HCT116 (cell line): ENCODE measurements around the gene TBX15. TPM values are rescaled to one million over a fixed set of nuclear protein-coding genes. Genes with fewer than 3 reads are reported as not detected.

ENCODE experiments used
- ATAC-seq: fragments of 200-7000 bp; cut with Tn5 transposase; 2 replicates; pipeline ENCODE4 v1.9.1; 2020; ENCODE audit warnings: mild to moderate bottlenecking, moderate library complexity
- BruUV-seq: library from RNA; stranded (reverse); fragments of 400-500 nt; replicated peaks from 2 replicates; lab custom pipeline; 2021; lab: Mats Ljungman, UMichigan
- CTCF ChIA-PET: fragments of 300-600 bp; sonication (Branson Sonifier 250); formaldehyde crosslinking; loops from one replicate; lab custom pipeline; 2021; ENCODE audit warnings: antibody characterized with exemption; lab: Charles Lee
- POLR2A ChIA-PET: fragments of 300-600, 350-600 bp; sonication (Branson Sonifier 250); formaldehyde crosslinking; loops from one replicate; lab custom pipeline; 2021; ENCODE audit warnings: antibody characterized with exemption; lab: Charles Lee
- RAD21 ChIA-PET, 2 experiments: fragments of 300-600 bp; sonication (Branson Sonifier 250); formaldehyde crosslinking; loops; one replicate each; lab custom pipeline; 2023; ENCODE audit warnings: low total read pairs in 2 of 2; ENCODE audit not compliant: uncharacterized antibody in 2 of 2, unreplicated experiment in 2 of 2, low non-redundant PET in 1 of 2; lab: Charles Lee
- DNase-seq: peaks from one replicate; pipeline ENCODE4 v3.0.0-alpha.2; 2010; ENCODE audit warnings: low read depth, low spot score
- H2AFZ ChIP-seq: fragments of 200-600 bp; shearing (Covaris generic), sonication (generic); 2 replicates; pipeline ENCODE4 v1.6.1; 2017; ENCODE audit warnings: low read depth, mixed run types, mixed read lengths, antibody characterized with exemption, low read length; ENCODE audit not compliant: poor library complexity, severe bottlenecking
- H3K27ac ChIP-seq: 2 replicates; pipeline ENCODE4 v1.5.1; 2012; ENCODE audit warnings: low read depth, low read length
- H3K27me3 ChIP-seq: fragments of 200-600 bp; sonication (generic); 2 replicates; pipeline ENCODE4 v1.6.1; 2016; ENCODE audit warnings: mixed run types, low read length, mixed read lengths; ENCODE audit not compliant: insufficient read depth
- H3K36me3 ChIP-seq, 2 experiments: fragments of 200-500 bp in 1 of 2; fragments of 200-600 bp in 1 of 2; sonication (Bioruptor generic) in 1 of 2; sonication (generic) in 1 of 2; 2 replicates each; pipeline versions ENCODE4 v1.5.1 to v1.6.1; 2014 to 2016; ENCODE audit warnings: low read length in 2 of 2, inconsistent platforms in 1 of 2, mixed read lengths in 1 of 2, mixed run types in 1 of 2; ENCODE audit not compliant: insufficient read depth in 2 of 2, control insufficient read depth in 1 of 2
- H3K4me1 ChIP-seq, 2 experiments: fragments of 200-600 bp in 1 of 2; sonication (generic) in 1 of 2; 2 replicates each; pipeline versions ENCODE4 v1.5.1 to v1.6.1; 2012 to 2017; ENCODE audit warnings: low read length in 2 of 2, inconsistent platforms in 1 of 2, mild to moderate bottlenecking in 1 of 2, mixed read lengths in 1 of 2, mixed run types in 1 of 2, moderate library complexity in 1 of 2; ENCODE audit not compliant: insufficient read depth in 2 of 2, control insufficient read depth in 1 of 2
- H3K4me2 ChIP-seq: fragments of 200-600 bp; sonication (generic); 2 replicates; pipeline ENCODE4 v1.6.1; 2017; ENCODE audit warnings: mixed run types, low read length, mixed read lengths
- H3K4me3 ChIP-seq, 2 experiments: fragments of 200-600 bp in 1 of 2; sonication (generic) in 1 of 2; replicated peaks in 1 of 2; 2 replicates each; pipeline ENCODE4 v1.5.1; 2011 to 2016; ENCODE audit warnings: low read length in 2 of 2, control low read depth in 1 of 2, low read depth in 1 of 2, mild to moderate bottlenecking in 1 of 2, mixed read lengths in 1 of 2, mixed run types in 1 of 2
- H3K79me2 ChIP-seq: fragments of 200-600 bp; sonication (generic); 2 replicates; pipeline ENCODE4 v1.6.1; 2017; ENCODE audit warnings: mild to moderate bottlenecking, mixed run types, low read length, moderate library complexity, mixed read lengths; ENCODE audit not compliant: insufficient read depth
- H3K9ac ChIP-seq: fragments of 200-600 bp; sonication (generic); 2 replicates; pipeline ENCODE4 v1.6.1; 2016; ENCODE audit warnings: low read length, mixed read lengths
- H3K9me2 ChIP-seq: fragments of 200-600 bp; sonication (generic), shearing (Covaris generic); 2 replicates; pipeline ENCODE4 v1.6.1; 2017; ENCODE audit warnings: mixed run types, mild to moderate bottlenecking, moderate library complexity; ENCODE audit not compliant: insufficient read depth
- H3K9me3 ChIP-seq, 2 experiments: fragments of 200-500 bp in 1 of 2; fragments of 200-600 bp in 1 of 2; sonication (Bioruptor generic) in 1 of 2; sonication (generic) in 1 of 2; 2 replicates each; pipeline ENCODE4 v1.6.1; 2014 to 2017; ENCODE audit warnings: low read length in 2 of 2, mixed read lengths in 2 of 2, inconsistent platforms in 1 of 2, low read depth in 1 of 2, mild to moderate bottlenecking in 1 of 2, mixed run types in 1 of 2, moderate library complexity in 1 of 2; ENCODE audit not compliant: control insufficient read depth in 1 of 2, insufficient read depth in 1 of 2
- H4K20me1 ChIP-seq: fragments of 200-600 bp; sonication (generic), shearing (Covaris generic); 2 replicates; pipeline ENCODE4 v1.6.1; 2017; ENCODE audit warnings: mixed run types, mild to moderate bottlenecking, moderate library complexity; ENCODE audit not compliant: insufficient read depth
- CBX3 ChIP-seq: IDR thresholded peaks from 2 replicates; pipeline ENCODE4 v1.6.1; 2012; ENCODE audit warnings: low read depth
- CEBPB ChIP-seq: IDR thresholded peaks from 2 replicates; pipeline ENCODE4 v1.6.1; 2012; ENCODE audit warnings: low read depth
- EGR1 ChIP-seq: IDR thresholded peaks from 2 replicates; pipeline ENCODE4 v1.6.1; 2012; ENCODE audit warnings: low read depth
- ELF1 ChIP-seq: IDR thresholded peaks from 2 replicates; pipeline ENCODE4 v1.6.1; 2012; ENCODE audit warnings: low read depth, borderline replicate concordance
- EZH2 ChIP-seq: fragments of 200-600 bp; sonication (generic); IDR thresholded peaks from 2 replicates; pipeline ENCODE4 v1.6.1; 2017; ENCODE audit warnings: antibody characterized with exemption, mixed run types
- EZH2phosphoT487 ChIP-seq: fragments of 200-600 bp; IDR thresholded peaks from 2 replicates; pipeline ENCODE4 v1.6.1; 2018; ENCODE audit warnings: antibody characterized with exemption, borderline replicate concordance
- FOSL1 ChIP-seq: IDR thresholded peaks from 2 replicates; pipeline ENCODE4 v1.6.1; 2012; ENCODE audit warnings: low read depth
- JUND ChIP-seq: IDR thresholded peaks from 2 replicates; pipeline ENCODE4 v1.6.1; 2012
- POLR2A ChIP-seq: IDR thresholded peaks from 2 replicates; pipeline ENCODE4 v1.7.0; 2011; ENCODE audit warnings: borderline replicate concordance; ENCODE audit not compliant: insufficient read depth, insufficient read length; ENCODE audit errors: extremely low read depth
- POLR2AphosphoS5 ChIP-seq: IDR thresholded peaks from 2 replicates; pipeline ENCODE4 v1.6.1; 2011; ENCODE audit warnings: mild to moderate bottlenecking, low read depth, low read length, moderate library complexity
- SIN3A ChIP-seq: IDR thresholded peaks from 2 replicates; pipeline ENCODE4 v1.6.1; 2012; ENCODE audit warnings: low read depth
- SP1 ChIP-seq: IDR thresholded peaks from 2 replicates; pipeline ENCODE4 v1.6.1; 2012; ENCODE audit warnings: low read depth
- SRF ChIP-seq: IDR thresholded peaks from 2 replicates; pipeline ENCODE4 v1.6.1; 2012; ENCODE audit warnings: low read depth
- TCF7L2 ChIP-seq: IDR thresholded peaks from 2 replicates; pipeline ENCODE4 v1.7.0; 2011; ENCODE audit warnings: borderline replicate concordance, inconsistent platforms; ENCODE audit not compliant: insufficient read depth, insufficient read length; ENCODE audit errors: extremely low read depth
- YY1 ChIP-seq: IDR thresholded peaks from 2 replicates; pipeline ENCODE4 v1.6.1; 2011; ENCODE audit warnings: low read length, low read depth, moderate library complexity, mild to moderate bottlenecking; ENCODE audit not compliant: insufficient replicate concordance; ENCODE audit errors: extremely low read depth
- ZFX ChIP-seq: fragments of 450-650 bp; IDR thresholded peaks from 2 replicates; pipeline ENCODE4 v1.6.1; 2017
- ZNF274 ChIP-seq: fragments of 200-500 bp; sonication (Bioruptor generic); IDR thresholded peaks from 2 replicates; pipeline ENCODE4 v1.6.1; 2014; ENCODE audit warnings: mild to moderate bottlenecking, low read depth, low read length, inconsistent platforms
- intact Hi-C: fragments of 100-400 bp; cut with micrococcal nuclease; formaldehyde crosslinking; loops from 2 replicates; pipeline ENCODE4 v1.10.0; 2022
- total RNA-seq: library from RNA; stranded (reverse); gene quantifications from one replicate; pipeline ENCODE4 v1.2.1, GENCODE V29; 2021; ENCODE audit not compliant: unreplicated experiment
- TF ChIP-seq, protein P1 (sequence below), 3 experiments: fragments of 200-600 bp in 1 of 3; sonication (generic) in 1 of 3; IDR thresholded peaks in 2 of 3; conservative IDR thresholded peaks in 1 of 3; 2 replicates each; pipeline ENCODE4 v1.5.1; 2012 to 2017; ENCODE audit warnings: low read depth in 2 of 3, low read length in 2 of 3, antibody characterized with exemption in 1 of 3, borderline replicate concordance in 1 of 3, control low read depth in 1 of 3, mild to moderate bottlenecking in 1 of 3, mixed read lengths in 1 of 3, mixed run types in 1 of 3, moderate library complexity in 1 of 3; ENCODE audit not compliant: insufficient read depth in 1 of 3
- TF ChIP-seq, protein P2 (sequence below): IDR thresholded peaks from 2 replicates; pipeline ENCODE4 v1.6.1; 2012
- TF ChIP-seq, protein P3 (sequence below): IDR thresholded peaks from 2 replicates; pipeline ENCODE4 v1.6.1; 2012

Gene TBX15
- total RNA-seq, 1 experiment from 2014 or later: not detected

DNA sequence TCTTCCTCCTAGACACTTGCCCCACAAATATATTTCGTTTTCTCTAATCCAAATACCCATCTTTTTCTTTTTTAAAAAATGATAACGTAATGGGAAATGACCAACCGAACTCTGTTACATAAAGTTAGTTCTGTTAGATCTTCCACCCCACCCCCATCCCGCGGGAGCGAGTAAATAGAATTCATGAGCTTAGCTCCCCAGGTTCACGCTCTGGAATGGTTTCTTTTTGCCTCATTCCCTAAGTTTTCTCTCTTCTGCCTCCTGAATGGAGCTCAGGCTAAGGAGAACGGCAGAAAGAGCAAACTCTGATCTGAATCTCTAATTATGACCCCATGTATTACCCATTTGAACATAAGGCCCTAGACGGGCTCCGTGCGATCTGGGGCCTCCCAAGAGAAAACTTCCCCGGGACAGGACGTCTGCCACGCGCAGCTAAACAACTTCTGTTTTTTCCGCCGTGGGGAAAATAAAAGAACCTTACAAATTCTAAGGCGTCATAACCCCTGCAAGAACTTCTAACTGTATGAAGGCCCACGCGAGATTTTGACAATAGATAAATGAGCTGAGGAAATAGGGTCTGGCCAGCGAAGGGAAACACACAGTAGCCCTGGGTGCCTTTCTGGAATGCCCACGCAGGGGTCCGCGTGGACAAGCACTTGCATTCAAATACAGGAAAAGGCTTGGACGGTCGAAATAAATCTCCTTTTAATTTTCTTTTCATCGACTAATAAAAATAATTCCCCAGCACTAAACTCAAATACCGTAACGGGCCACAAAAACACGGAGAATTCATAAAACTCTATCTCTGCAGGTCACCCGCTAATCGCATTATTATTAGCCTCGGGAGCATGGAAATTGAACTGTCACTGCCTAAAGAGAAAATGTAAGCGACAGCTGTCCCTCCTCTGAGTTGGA lies 2.2 kb downstream of the TBX15 start:
- Histone ChIP-seq H3K79me2 (no peaks in the 10 kb centered on the region), H3K9ac (no peak overlapping the region), H3K9me3 (no peaks in the 10 kb centered on the region), H3K27ac (no peak overlapping the region), H3K4me3 (no peak overlapping the region), H3K4me2 (no peak overlapping the region), H3K27me3 (no peaks in the 10 kb centered on the region), H3K36me3 (no peaks in the 10 kb centered on the region), H3K4me1 (no peaks in the 10 kb centered on the region), H4K20me1 (no peaks in the 10 kb centered on the region), H3K9me2 (no peaks in the 10 kb centered on the region), H2AFZ (no peak overlapping the region)
- ATAC-seq: no peak
- RAD21 ChIA-PET: no interaction called here
- intact Hi-C loops: no loop called here
- TF ChIP-seq SP1: no peak
- TF ChIP-seq POLR2A: no peak
- TF ChIP-seq SRF: no peak
- no peak for TF ChIP-seq ZFX
- TF ChIP-seq FOSL1: no peak
- TF ChIP-seq TCF7L2: no peak
- TF ChIP-seq, protein P1, sequence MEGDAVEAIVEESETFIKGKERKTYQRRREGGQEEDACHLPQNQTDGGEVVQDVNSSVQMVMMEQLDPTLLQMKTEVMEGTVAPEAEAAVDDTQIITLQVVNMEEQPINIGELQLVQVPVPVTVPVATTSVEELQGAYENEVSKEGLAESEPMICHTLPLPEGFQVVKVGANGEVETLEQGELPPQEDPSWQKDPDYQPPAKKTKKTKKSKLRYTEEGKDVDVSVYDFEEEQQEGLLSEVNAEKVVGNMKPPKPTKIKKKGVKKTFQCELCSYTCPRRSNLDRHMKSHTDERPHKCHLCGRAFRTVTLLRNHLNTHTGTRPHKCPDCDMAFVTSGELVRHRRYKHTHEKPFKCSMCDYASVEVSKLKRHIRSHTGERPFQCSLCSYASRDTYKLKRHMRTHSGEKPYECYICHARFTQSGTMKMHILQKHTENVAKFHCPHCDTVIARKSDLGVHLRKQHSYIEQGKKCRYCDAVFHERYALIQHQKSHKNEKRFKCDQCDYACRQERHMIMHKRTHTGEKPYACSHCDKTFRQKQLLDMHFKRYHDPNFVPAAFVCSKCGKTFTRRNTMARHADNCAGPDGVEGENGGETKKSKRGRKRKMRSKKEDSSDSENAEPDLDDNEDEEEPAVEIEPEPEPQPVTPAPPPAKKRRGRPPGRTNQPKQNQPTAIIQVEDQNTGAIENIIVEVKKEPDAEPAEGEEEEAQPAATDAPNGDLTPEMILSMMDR (IDR thresholded peaks at IDR 0.05 in 2 of 3, conservative IDR thresholded peaks at IDR 0.05 in 1 of 3; ENCODE audit: borderline replicate concordance in 1 of 3, insufficient read depth in 1 of 3, low read depth in 2 of 3, low read length in 2 of 3): no peak
- TF ChIP-seq ZNF274: no peak
- no peak for TF ChIP-seq EZH2phosphoT487
- no peak for TF ChIP-seq POLR2AphosphoS5
- TF ChIP-seq, protein P2, sequence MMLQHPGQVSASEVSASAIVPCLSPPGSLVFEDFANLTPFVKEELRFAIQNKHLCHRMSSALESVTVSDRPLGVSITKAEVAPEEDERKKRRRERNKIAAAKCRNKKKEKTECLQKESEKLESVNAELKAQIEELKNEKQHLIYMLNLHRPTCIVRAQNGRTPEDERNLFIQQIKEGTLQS: no peak
- TF ChIP-seq EZH2: no peak
- no peak for TF ChIP-seq SIN3A
- TF ChIP-seq JUND: no peak
- TF ChIP-seq CBX3: no peak
- TF ChIP-seq EGR1: no peak
- TF ChIP-seq, protein P3, sequence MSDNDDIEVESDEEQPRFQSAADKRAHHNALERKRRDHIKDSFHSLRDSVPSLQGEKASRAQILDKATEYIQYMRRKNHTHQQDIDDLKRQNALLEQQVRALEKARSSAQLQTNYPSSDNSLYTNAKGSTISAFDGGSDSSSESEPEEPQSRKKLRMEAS: no peak
- no peak for TF ChIP-seq YY1
- no peak for TF ChIP-seq ELF1
- TF ChIP-seq CEBPB: no peak
- CTCF ChIA-PET: no interaction called here
- POLR2A ChIA-PET: no interaction called here
- no peak for DNase-seq
- no TSS peak for BruUV-seq
